IMR-90 (cell line): ENCODE measurements around the gene CDK5RAP2. TPM values are rescaled to one million over a fixed set of nuclear protein-coding genes. Genes with fewer than 3 reads are reported as not detected.

Source experiments
- ATAC-seq: fragments of 200-7000 bp; cut with Tn5 transposase; 2 replicates; pipeline ENCODE4 v1.9.1; 2020; ENCODE audit warnings: low read depth, mild to moderate bottlenecking, moderate library complexity
- BruUV-seq: library from RNA; stranded (reverse); fragments of 400-500 nt; replicated peaks from 2 replicates; lab custom pipeline; 2021; lab: Mats Ljungman, UMichigan
- CTCF ChIA-PET: fragments of 300-600 bp; formaldehyde crosslinking; extraction: SDS; loops from one replicate; lab custom pipeline; 2021; ENCODE audit warnings: antibody characterized with exemption; lab: Yijun Ruan, JAX
- POLR2A ChIA-PET: fragments of 300-600 bp; sonication (Branson Sonifier 250); formaldehyde crosslinking; loops from one replicate; lab custom pipeline; 2022; ENCODE audit warnings: antibody characterized with exemption; ENCODE audit not compliant: unreplicated experiment; lab: Charles Lee
- DNase-seq: peaks from one replicate; pipeline ENCODE4 v3.0.0; 2013
- H2AFZ ChIP-seq: replicated peaks from 2 replicates; pipeline ENCODE3; 2013; ENCODE audit warnings: low read length, mild to moderate bottlenecking; ENCODE audit not compliant: poor library complexity
- H2AK5ac ChIP-seq: 2 replicates; pipeline ENCODE4 v1.6.1; 2013; ENCODE audit warnings: low read depth, low read length, inconsistent platforms
- H2AK9ac ChIP-seq: replicated peaks from 2 replicates; pipeline ENCODE3; 2013; ENCODE audit warnings: mild to moderate bottlenecking, low read depth, low read length, moderate library complexity; ENCODE audit not compliant: poor library complexity
- H2BK120ac ChIP-seq: 2 replicates; pipeline ENCODE4 v1.6.1; 2013; ENCODE audit warnings: low read depth, low read length, inconsistent platforms
- H2BK15ac ChIP-seq: 3 replicates; pipeline ENCODE4 v1.6.1; 2013; ENCODE audit warnings: low read depth, low read length, inconsistent platforms
- H2BK20ac ChIP-seq: 2 replicates; pipeline ENCODE4 v1.6.1; 2013; ENCODE audit warnings: low read depth, mild to moderate bottlenecking, inconsistent platforms, low read length, moderate library complexity
- H2BK5ac ChIP-seq: 2 replicates; pipeline ENCODE4 v1.6.1; 2013; ENCODE audit warnings: mild to moderate bottlenecking, low read depth, low read length, inconsistent platforms; ENCODE audit not compliant: poor library complexity, severe bottlenecking
- H3K14ac ChIP-seq: replicated peaks from 2 replicates; pipeline ENCODE4 v1.6.1; 2013; ENCODE audit warnings: low read depth, low read length, inconsistent platforms
- H3K18ac ChIP-seq: 2 replicates; pipeline ENCODE4 v1.6.1; 2013; ENCODE audit warnings: low read depth, low read length, control low read depth
- H3K23ac ChIP-seq: 2 replicates; pipeline ENCODE4 v1.6.1; 2013; ENCODE audit warnings: low read depth, low read length, inconsistent platforms
- H3K27ac ChIP-seq: 2 replicates; pipeline ENCODE4 v1.5.1; 2013; ENCODE audit warnings: mild to moderate bottlenecking, control low read depth, low read length; ENCODE audit not compliant: insufficient read depth
- H3K27me3 ChIP-seq: 2 replicates; pipeline ENCODE4 v1.6.1; 2013; ENCODE audit warnings: low read length; ENCODE audit not compliant: control insufficient read depth, insufficient read depth
- H3K36me3 ChIP-seq: 2 replicates; pipeline ENCODE4 v1.6.1; 2013; ENCODE audit warnings: low read length, mixed read lengths; ENCODE audit not compliant: control insufficient read depth, insufficient read depth
- H3K4ac ChIP-seq: 2 replicates; pipeline ENCODE4 v1.6.1; 2013; ENCODE audit warnings: low read depth, low read length, inconsistent platforms
- H3K4me1 ChIP-seq: 2 replicates; pipeline ENCODE4 v1.6.1; 2013; ENCODE audit warnings: low read length, mixed read lengths; ENCODE audit not compliant: control insufficient read depth, insufficient read depth
- H3K4me2 ChIP-seq: 2 replicates; pipeline ENCODE4 v1.6.1; 2013; ENCODE audit warnings: low read depth, mild to moderate bottlenecking, control low read depth, low read length, moderate library complexity
- H3K4me3 ChIP-seq: 2 replicates; pipeline ENCODE4 v1.5.1; 2013; ENCODE audit warnings: low read depth, mild to moderate bottlenecking, control low read depth, low read length, moderate library complexity; ENCODE audit not compliant: insufficient read depth
- H3K56ac ChIP-seq: 2 replicates; pipeline ENCODE4 v1.6.1; 2013; ENCODE audit warnings: low read length, inconsistent platforms; ENCODE audit not compliant: insufficient read depth; ENCODE audit errors: extremely low read depth
- H3K79me1 ChIP-seq, 2 experiments: 2 replicates each; pipeline ENCODE4 v1.6.1; 2013; ENCODE audit warnings: low read length in 2 of 2, inconsistent platforms in 1 of 2, low read depth in 1 of 2
- H3K9ac ChIP-seq: 2 replicates; pipeline ENCODE4 v1.6.1; 2013; ENCODE audit warnings: low read depth, low read length, control low read depth
- H3K9me1 ChIP-seq: 2 replicates; pipeline ENCODE4 v1.6.1; 2013; ENCODE audit warnings: low read length, inconsistent platforms; ENCODE audit not compliant: insufficient read depth
- H3K9me3 ChIP-seq: 2 replicates; pipeline ENCODE4 v1.6.1; 2013; ENCODE audit warnings: low read length; ENCODE audit not compliant: control insufficient read depth, insufficient read depth
- H4K20me1 ChIP-seq: 2 replicates; pipeline ENCODE4 v1.6.1; 2013; ENCODE audit warnings: low read length, inconsistent platforms; ENCODE audit not compliant: insufficient read depth
- H4K5ac ChIP-seq: 2 replicates; pipeline ENCODE4 v1.6.1; 2013; ENCODE audit warnings: mild to moderate bottlenecking, low read depth, low read length, control low read depth
- H4K8ac ChIP-seq, 2 experiments: 2 replicates each; pipeline ENCODE4 v1.6.1; 2013; ENCODE audit warnings: low read depth in 2 of 2, low read length in 2 of 2, control low read depth in 1 of 2, inconsistent platforms in 1 of 2
- H4K91ac ChIP-seq: 2 replicates; pipeline ENCODE4 v1.6.1; 2013; ENCODE audit warnings: low read depth, low read length, inconsistent platforms; ENCODE audit not compliant: insufficient read depth
- BHLHE40 ChIP-seq: fragments of 150-350 bp; IDR thresholded peaks from 2 replicates; pipeline ENCODE4 v1.6.1; 2016; ENCODE audit warnings: mild to moderate bottlenecking, low read depth, low read length
- CEBPB ChIP-seq: IDR thresholded peaks from 2 replicates; pipeline ENCODE4 v1.6.1; 2012; ENCODE audit warnings: low read depth, low read length, improper control_type of control experiment
- CHD1 ChIP-seq: IDR thresholded peaks from 2 replicates; pipeline ENCODE4 v1.6.1; 2012; ENCODE audit warnings: low read depth, low read length, improper control_type of control experiment
- FOS ChIP-seq: fragments of 150-350 bp; IDR thresholded peaks from 2 replicates; pipeline ENCODE4 v1.6.1; 2016; ENCODE audit warnings: low read depth, low read length
- MAFK ChIP-seq: IDR thresholded peaks from 2 replicates; pipeline ENCODE4 v1.6.1; 2012; ENCODE audit warnings: low read depth, low read length, improper control_type of control experiment
- MAZ ChIP-seq: IDR thresholded peaks from 2 replicates; pipeline ENCODE4 v1.6.1; 2012; ENCODE audit warnings: low read depth, mild to moderate bottlenecking, low read length, improper control_type of control experiment, moderate library complexity, borderline replicate concordance
- MXI1 ChIP-seq: IDR thresholded peaks from 2 replicates; pipeline ENCODE4 v1.6.1; 2012; ENCODE audit warnings: low read depth, mild to moderate bottlenecking, low read length, moderate library complexity, borderline replicate concordance
- NFE2L2 ChIP-seq: fragments of 150-350 bp; IDR thresholded peaks from 2 replicates; pipeline ENCODE4 v1.6.1; 2016; ENCODE audit warnings: low read depth, mild to moderate bottlenecking, low read length
- RAD21 ChIP-seq: IDR thresholded peaks from 2 replicates; pipeline ENCODE4 v1.6.1; 2012; ENCODE audit warnings: low read length, improper control_type of control experiment
- RCOR1 ChIP-seq: IDR thresholded peaks from 2 replicates; pipeline ENCODE4 v1.6.1; 2012; ENCODE audit warnings: mild to moderate bottlenecking, low read length, improper control_type of control experiment; ENCODE audit not compliant: insufficient replicate concordance
- RFX5 ChIP-seq: IDR thresholded peaks from 2 replicates; pipeline ENCODE4 v1.8.0; 2012; ENCODE audit warnings: low read depth, mild to moderate bottlenecking, low read length, moderate library complexity
- SMC3 ChIP-seq: fragments of 150-350 bp; IDR thresholded peaks from 2 replicates; pipeline ENCODE4 v1.6.1; 2016; ENCODE audit warnings: low read depth, mild to moderate bottlenecking, antibody characterized with exemption, low read length, moderate library complexity
- WGBS, 2 experiments: methylation state at CpG; one replicate each; pipeline versions ENCODE4 v1.1.5 to v1.1.7; 2013; ENCODE audit warnings: missing lambda C conversion rate in 2 of 2; ENCODE audit not compliant: insufficient read length in 1 of 2; ENCODE audit errors: extremely low coverage in 2 of 2; 5-methylcytosine and 5-hydroxymethylcytosine counted together
- dilution Hi-C: fragments of 300-500 bp; cut with HindIII; formaldehyde crosslinking; loops from one replicate; pipeline ENCODE4 v1.14.3; 2018; ENCODE audit warnings: low sequenced_read_pairs; ENCODE audit not compliant: unreplicated experiment
- in situ Hi-C: fragments of 300-500 bp; cut with MboI; formaldehyde crosslinking; loops from 3 replicates; pipeline ENCODE4 v1.14.3; 2019; ENCODE audit warnings: low sequenced_read_pairs, inconsistent platforms, mixed read lengths
- intact Hi-C: fragments of 100-400 bp; cut with micrococcal nuclease; formaldehyde crosslinking; loops from 2 replicates; pipeline ENCODE4 v1.10.0; 2022
- polyA plus RNA-seq, 3 experiments: library from polyadenylated mRNA; depleted of rRNA; stranded (reverse); fragments of >200 nt; gene quantifications; 2 replicates each; pipeline ENCODE4 v1.2.3, GENCODE V29; 2012; ENCODE audit warnings: low replicate concordance in 1 of 3
- total RNA-seq: library from RNA; depleted of rRNA; stranded (reverse); fragments of >200 nt; gene quantifications from 2 replicates; pipeline ENCODE4 v1.2.3, GENCODE V29; 2012
- TF ChIP-seq, protein P1 (sequence below): fragments of 150-350 bp; IDR thresholded peaks from 2 replicates; pipeline ENCODE4 v1.6.1; 2016; ENCODE audit warnings: low read depth, mild to moderate bottlenecking, low read length, moderate library complexity, borderline replicate concordance

CDK5RAP2 gene
- total and polyA plus RNA-seq, 2 of the 4 experiments (the other 2 are of a cell fraction): 29.5 to 31.7 TPM

DNA sequence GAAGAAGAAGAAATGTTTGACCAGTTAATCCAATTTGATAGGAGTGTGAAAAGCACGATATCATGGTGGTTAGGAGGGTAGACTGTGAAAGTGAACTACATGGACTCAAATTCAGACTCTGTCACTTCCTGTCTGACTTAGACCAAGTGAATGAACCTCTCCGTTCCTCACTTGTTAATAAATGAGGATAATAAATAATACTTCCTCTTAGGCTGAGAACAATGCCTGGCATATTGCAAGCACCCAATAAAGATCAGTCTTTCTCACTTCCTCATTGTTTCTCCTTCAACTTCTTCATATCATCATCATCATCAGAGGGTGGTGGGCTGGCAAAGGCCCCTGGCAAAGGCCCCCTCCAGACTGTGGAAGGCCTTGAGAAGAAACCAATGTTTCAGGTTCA, 148.7 kb downstream of the CDK5RAP2 start:
- Histone ChIP-seq H3K27me3 (no peaks in the 10 kb centered on the region), H4K20me1 (no peaks in the 10 kb centered on the region), H3K18ac (no peak overlapping the region), H2BK5ac (no peak overlapping the region), H3K9ac (no peak overlapping the region), H2BK120ac (no peak overlapping the region), H4K8ac (no peak overlapping the region), H3K23ac (no peak overlapping the region), H2BK15ac (no peak overlapping the region), H3K27ac (no peak overlapping the region), H4K5ac (no peak overlapping the region), H3K56ac (no peak overlapping the region), H3K9me1 (0 out of 2 replicates have a peak, but pooled peaks cover 4% of the 10 kb centered on the region), H2AK9ac (no peak overlapping the region), H4K91ac (no peak overlapping the region), H2AFZ (no peak overlapping the region), H3K79me1 (peaks cover 15 to 25% of the 10 kb centered on the region in 2 experiments; a peak in 3 of 4 replicates), H3K4me3 (no peak overlapping the region), H3K9me3 (no peaks in the 10 kb centered on the region), H2AK5ac (no peak overlapping the region), H3K36me3 (no peaks in the 10 kb centered on the region; the same call in 1 of the 2 replicates), H3K4me1 (peaks cover 10% of the 10 kb centered on the region), H3K4me2 (no peak overlapping the region), H3K4ac (no peak overlapping the region), H2BK20ac (peak overlapping the region; percentile 25; the same call in 1 of the 2 replicates), H3K14ac (no peak overlapping the region)
- in situ Hi-C loops: no loop called here
- WGBS, 2 experiments: no CpG with 5 or more reads among the region's 2 CpGs
- POLR2A ChIA-PET: no interaction called here
- no peak for ATAC-seq
- TF ChIP-seq MAFK (no peak), MXI1 (no peak), CEBPB (no peak), FOS (no peak), NFE2L2 (no peak), MAZ (no peak), BHLHE40 (no peak), SMC3 (no peak), RAD21 (no peak), RCOR1 (no peak), CHD1 (no peak), RFX5 (no peak)
- TF ChIP-seq, protein P1, sequence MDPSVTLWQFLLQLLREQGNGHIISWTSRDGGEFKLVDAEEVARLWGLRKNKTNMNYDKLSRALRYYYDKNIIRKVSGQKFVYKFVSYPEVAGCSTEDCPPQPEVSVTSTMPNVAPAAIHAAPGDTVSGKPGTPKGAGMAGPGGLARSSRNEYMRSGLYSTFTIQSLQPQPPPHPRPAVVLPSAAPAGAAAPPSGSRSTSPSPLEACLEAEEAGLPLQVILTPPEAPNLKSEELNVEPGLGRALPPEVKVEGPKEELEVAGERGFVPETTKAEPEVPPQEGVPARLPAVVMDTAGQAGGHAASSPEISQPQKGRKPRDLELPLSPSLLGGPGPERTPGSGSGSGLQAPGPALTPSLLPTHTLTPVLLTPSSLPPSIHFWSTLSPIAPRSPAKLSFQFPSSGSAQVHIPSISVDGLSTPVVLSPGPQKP: no peak
- intact Hi-C loops: loop anchor here (5.0 kb wide), 1 partner anchor 34 kb away; no protein-coding TSS in a partner anchor
- DNase-seq: no peak
- CTCF ChIA-PET: no interaction called here
- dilution Hi-C loops: no loop called here
- BruUV-seq: no TSS peak
